H7 (cell line): ENCODE measurements around the gene RBMS3. TPM values are rescaled to one million over a fixed set of nuclear protein-coding genes. Genes with fewer than 3 reads are reported as not detected.
"Not testable (repeated sequence)": the region's sequence is repeated elsewhere in the genome, so short reads cannot be mapped to it uniquely, and the experiment has no call there.

ENCODE experiments used
- DNase-seq: peaks from one replicate; pipeline ENCODE4 v3.0.0; 2012
- H3K27me3 ChIP-seq: 2 replicates; pipeline ENCODE4 v1.6.0; 2011; ENCODE audit warnings: mild to moderate bottlenecking, low read length; ENCODE audit not compliant: control insufficient read depth, insufficient read depth
- H3K36me3 ChIP-seq: replicated peaks from 2 replicates; pipeline ENCODE4 v1.5.1; 2011; ENCODE audit warnings: low read length; ENCODE audit not compliant: control insufficient read depth, insufficient read depth
- H3K4me3 ChIP-seq: 2 replicates; pipeline ENCODE4 v1.5.1; 2011; ENCODE audit warnings: low read depth, mild to moderate bottlenecking, control low read depth, low read length, moderate library complexity; ENCODE audit not compliant: insufficient read depth
- total RNA-seq: library from RNA; depleted of rRNA; stranded (reverse); fragments of >200 nt; shearing (Covaris generic); gene quantifications from 2 replicates; pipeline ENCODE4 v1.2.3, GENCODE V29; 2014; rRNA removed

RBMS3 gene
- total RNA-seq, result 9.4 and 14.4 TPM in 2 replicates

DNA sequence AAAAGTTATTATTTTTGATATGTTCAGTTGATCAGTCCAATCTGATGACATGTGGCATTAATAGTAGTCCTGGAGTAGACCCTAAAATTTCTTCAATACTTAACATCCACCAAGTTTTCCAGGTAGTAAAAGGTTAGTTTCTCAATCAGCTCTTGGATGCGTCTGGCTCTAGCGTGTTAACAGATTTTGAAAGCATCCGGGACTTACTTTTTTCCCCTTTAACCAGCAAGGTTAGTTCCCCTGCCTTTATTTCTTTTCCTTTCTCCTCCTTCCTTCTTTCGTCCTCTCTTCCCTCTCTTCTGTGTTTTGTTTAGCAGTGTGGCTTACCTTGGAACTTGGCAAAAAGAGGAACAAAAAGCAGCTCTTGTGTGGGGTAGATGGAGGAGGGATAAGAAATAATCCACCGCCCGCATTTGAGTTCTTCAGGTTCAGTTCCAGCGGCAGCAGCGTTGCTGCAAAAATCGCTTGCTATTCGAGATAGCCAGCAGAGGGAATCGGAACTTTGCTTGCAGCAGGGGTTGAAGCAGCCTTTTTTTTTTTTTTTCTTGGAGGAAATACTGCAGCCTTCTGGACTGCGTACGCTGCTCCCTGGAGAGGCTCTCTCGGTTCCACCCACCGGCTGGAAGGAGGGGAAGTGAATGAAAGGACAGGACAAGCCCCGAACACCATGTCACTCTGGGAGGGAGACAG is at the start of gene RBMS3:
RBMS3 (plus strand) TSS at position 668 of the 690 bp plus-strand sequence.
- Histone ChIP-seq H3K36me3 (no peaks in the 10 kb centered on the region), H3K27me3 (no peaks in the 10 kb centered on the region), H3K4me3 (peak within 1 kb of the TSS; percentile 34)
- DNase-seq, result peak; percentile 8

- not testable (repeated sequence) for H3K4me3 ChIP-seq, H3K36me3 ChIP-seq, H3K27me3 ChIP-seq, DNase-seq
Measured at GRCh38 chr3:29233126-29233525, 47.7 kb upstream of the RBMS3 start.

- Histone ChIP-seq H3K36me3 (no peaks in the 10 kb centered on the region), H3K4me3 (no peak overlapping the region), H3K27me3 (no peaks in the 10 kb centered on the region)
- DNase-seq, result no peak
Measured at GRCh38 chr3:29236146-29236840, 44.6 kb upstream of the RBMS3 start.

DNA sequence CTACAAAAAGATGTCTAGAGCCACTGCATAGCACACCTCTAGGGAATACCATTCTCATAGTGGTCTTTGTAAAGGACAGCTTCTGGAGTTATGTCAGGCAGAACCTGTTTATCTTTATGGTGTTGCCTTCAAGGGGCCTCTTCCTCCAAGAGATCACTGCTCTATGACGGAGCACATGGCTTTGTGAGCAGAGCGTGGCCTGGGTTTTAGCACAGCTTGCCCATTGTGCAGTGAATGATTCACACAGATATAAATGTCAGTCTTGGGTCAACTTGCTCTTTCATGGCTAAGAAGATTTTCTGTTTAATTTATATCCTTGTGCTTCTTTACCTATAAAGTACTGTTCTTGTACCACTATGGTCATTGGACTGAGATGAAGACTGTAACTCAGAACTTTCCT is 41.5 kb upstream of the RBMS3 start:
- no peaks in the 10 kb centered on the region for H3K36me3 ChIP-seq
- no peak for DNase-seq
- H3K27me3 ChIP-seq, result no peaks in the 10 kb centered on the region
- no peak overlapping the region for H3K4me3 ChIP-seq

DNA sequence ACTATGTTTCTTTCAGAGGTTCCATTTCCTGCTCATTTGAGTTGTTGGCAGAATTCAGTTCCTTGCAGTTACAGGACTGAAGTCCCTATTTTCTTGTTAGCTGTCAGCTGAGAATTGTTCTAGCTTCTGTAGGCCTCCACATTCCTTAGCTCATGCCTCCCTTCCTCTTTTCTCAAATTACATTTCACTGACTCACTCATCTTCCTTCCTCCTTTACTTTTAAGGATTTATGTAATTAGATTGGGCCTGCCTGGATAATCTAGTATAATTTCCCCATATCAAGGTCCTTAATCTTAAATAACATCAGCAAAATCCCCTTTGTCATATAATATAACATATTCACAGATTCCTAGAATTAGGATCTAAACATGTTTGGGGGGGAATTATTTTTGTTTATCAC is 40.6 kb upstream of the RBMS3 start:
- DNase-seq, result no peak
- no peaks in the 10 kb centered on the region for H3K36me3 ChIP-seq
- H3K4me3 ChIP-seq, result no peak overlapping the region
- H3K27me3 ChIP-seq, result no peaks in the 10 kb centered on the region

GRCh38 chr3:29240887-29241286 is 40.0 kb upstream of the RBMS3 start:
- Histone ChIP-seq H3K36me3 (no peaks in the 10 kb centered on the region), H3K27me3 (no peaks in the 10 kb centered on the region), H3K4me3 (no peak overlapping the region)
- no peak for DNase-seq

DNA sequence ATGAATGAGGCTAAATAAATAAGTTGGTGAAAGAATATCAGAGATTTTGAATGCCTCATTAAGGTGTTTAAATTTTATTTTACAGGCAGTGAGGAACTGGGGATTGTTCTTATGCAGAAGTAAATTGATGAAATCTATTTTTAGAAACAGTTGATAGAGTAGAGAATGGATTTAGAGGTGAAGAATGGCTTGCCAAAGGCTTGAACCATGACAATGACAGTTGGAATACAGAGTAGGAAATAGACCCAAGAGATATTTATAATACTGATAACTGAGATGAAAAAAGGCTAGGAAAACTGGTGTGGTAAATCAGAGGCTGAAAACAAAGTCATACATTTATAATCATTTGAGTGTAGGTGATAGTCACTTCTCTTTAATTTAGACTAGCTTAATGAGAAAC is 39.0 kb upstream of the RBMS3 start:
- Histone ChIP-seq H3K27me3 (no peaks in the 10 kb centered on the region), H3K36me3 (no peaks in the 10 kb centered on the region), H3K4me3 (no peak overlapping the region)
- DNase-seq, result no peak

- no peak overlapping the region for H3K4me3 ChIP-seq
- DNase-seq, result no peak
- no peaks in the 10 kb centered on the region for H3K36me3 ChIP-seq
- no peaks in the 10 kb centered on the region for H3K27me3 ChIP-seq
Measured at GRCh38 chr3:29242296-29242695, 38.6 kb upstream of the RBMS3 start.

DNA sequence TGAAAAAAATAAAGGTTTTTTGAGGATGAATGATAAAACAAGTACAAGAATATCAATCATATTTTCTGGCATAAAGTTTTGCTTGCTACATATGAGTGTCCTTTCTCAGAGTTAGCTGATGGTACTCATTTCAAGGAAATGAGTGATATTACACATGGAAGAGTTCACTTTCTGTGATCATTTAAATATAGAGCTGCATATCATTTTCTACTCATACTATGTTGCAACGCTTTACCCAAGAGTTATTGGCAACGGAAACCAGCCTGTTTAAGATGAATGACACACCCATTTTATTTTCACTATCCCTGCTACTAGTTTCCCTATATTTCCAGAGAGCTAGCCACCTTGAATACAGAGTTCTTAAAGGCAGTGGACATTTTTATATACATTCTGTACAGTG is 35.4 kb upstream of the RBMS3 start:
- no peaks in the 10 kb centered on the region for H3K36me3 ChIP-seq
- no peak for DNase-seq
- no peak overlapping the region for H3K4me3 ChIP-seq
- no peaks in the 10 kb centered on the region for H3K27me3 ChIP-seq

GRCh38 chr3:29247088-29247745 is 33.7 kb upstream of the RBMS3 start:
- no peak overlapping the region for H3K4me3 ChIP-seq
- no peak for DNase-seq
- H3K27me3 ChIP-seq, result no peaks in the 10 kb centered on the region
- no peaks in the 10 kb centered on the region for H3K36me3 ChIP-seq

- Histone ChIP-seq H3K4me3 (no peak overlapping the region), H3K36me3 (no peaks in the 10 kb centered on the region), H3K27me3 (no peaks in the 10 kb centered on the region)
- DNase-seq, result no peak
Measured at GRCh38 chr3:29249829-29250345, 31.0 kb upstream of the RBMS3 start.

- Histone ChIP-seq H3K4me3 (no peak overlapping the region), H3K36me3 (no peaks in the 10 kb centered on the region), H3K27me3 (no peaks in the 10 kb centered on the region)
- no peak for DNase-seq
Measured at GRCh38 chr3:29255854-29256696, 24.8 kb upstream of the RBMS3 start.

DNA sequence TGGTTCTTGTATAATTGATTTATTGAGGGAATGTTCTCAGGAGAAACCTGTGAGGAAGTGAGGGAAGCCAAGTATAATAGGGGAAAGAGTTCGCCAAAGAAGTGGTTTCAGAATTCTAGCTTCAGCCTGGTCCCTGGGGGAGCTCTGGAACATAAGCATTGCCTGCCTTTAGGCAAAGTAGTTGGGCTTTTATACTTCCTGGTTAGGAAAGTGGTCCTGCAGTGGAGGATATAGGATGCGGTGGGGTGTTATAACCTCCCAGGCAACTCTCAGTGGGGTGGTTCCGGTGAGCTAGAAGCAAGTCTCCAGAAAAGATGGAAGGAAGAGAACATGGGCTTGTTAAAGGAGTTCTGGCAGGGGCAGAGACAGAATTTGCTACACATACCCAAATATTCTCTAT is 22.7 kb upstream of the RBMS3 start:
- Histone ChIP-seq H3K27me3 (no peaks in the 10 kb centered on the region), H3K36me3 (no peaks in the 10 kb centered on the region), H3K4me3 (no peak overlapping the region)
- no peak for DNase-seq

DNA sequence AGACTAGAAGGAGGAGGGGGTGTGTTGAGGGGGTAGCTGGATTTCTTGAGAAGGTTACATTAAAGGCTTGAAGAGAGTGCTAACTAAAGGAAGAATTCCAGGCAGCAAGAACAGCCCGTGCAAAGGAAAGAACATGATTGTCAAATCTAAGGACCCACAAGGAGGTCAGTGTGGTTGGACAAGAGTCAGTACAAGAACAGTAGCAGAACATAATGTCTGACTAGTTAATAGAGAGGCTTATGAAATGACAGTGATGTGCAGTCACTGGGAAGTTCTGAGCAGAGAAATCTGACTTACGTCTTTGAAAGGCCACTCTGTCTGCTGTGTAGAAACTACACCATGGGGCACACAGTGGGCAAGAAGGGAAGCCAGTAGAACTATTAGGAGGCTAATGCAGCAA is 19.8 kb upstream of the RBMS3 start:
- Histone ChIP-seq H3K4me3 (no peak overlapping the region), H3K27me3 (no peaks in the 10 kb centered on the region), H3K36me3 (no peaks in the 10 kb centered on the region)
- no peak for DNase-seq
